ENCODE measurements around the gene FBLN5. TPM values are rescaled to one million over a fixed set of nuclear protein-coding genes. Genes with fewer than 3 reads are reported as not detected.
A peak's percentile ranks its signal among the peaks of the same experiment; 100 is the strongest.
"Not testable (repeated sequence)": the region's sequence is repeated elsewhere in the genome, so short reads cannot be mapped to it uniquely, and the experiment has no call there.

Gene FBLN5
- total and polyA plus RNA-seq, 11 donors, result 26.0 to 129 (median 40.3) TPM

DNA sequence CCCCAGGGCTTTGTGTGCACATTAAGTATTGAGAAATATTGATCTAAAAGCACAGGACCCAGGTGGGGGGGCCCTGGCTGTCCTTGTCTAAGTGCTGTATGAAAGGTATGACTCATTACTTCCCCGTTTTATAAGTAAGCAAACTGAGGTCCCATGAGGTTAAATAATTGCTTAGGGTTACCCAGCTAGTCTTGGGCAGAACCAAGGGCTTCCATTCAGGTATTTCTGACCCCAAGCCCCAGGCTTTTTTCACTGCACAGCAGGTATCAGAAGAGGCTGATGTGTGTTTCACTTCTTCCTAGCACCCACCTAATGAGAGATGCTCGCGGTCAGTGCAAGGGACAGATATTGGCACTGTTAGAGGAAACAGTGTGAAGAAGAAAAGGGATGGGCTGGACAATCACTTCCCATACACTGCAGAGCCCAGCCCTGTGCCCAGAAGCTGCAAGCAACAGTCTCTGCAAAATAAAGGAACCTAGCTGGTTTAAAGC lies 75.4 kb downstream of the FBLN5 start:
- Histone ChIP-seq H3K27ac (peak overlapping the region in 8 of 12 donors; percentile 4 to 70 (median 50)), H3K36me3 (peaks cover 0 to 78% (median 3%) of the 10 kb centered on the region in 9 donors), H3K27me3 (peaks cover 0 to 5% (median 0%) of the 10 kb centered on the region in 9 donors), H3K4me1 (peaks cover 0 to 42% (median 9%) of the 10 kb centered on the region in 12 donors), H3K4me3 (peak overlapping the region in 1 of 12 donors; percentile 27), H3K9me3 (peaks cover 0 to 9% (median 0%) of the 10 kb centered on the region in 12 donors)
- intact Hi-C loops (cut with DNase I), result no loop called here
- 40 to 61% (median 52%) methylated on average over 3 of the region's 3 CpGs for WGBS, 4 donors
- DNase-seq (no peak), ATAC-seq (peak in 3 of 4 donors; percentile 16 to 47 (median 43))
- no peak for TF ChIP-seq CTCF (IDR thresholded peaks at IDR 0.05)
- no peak for TF ChIP-seq POLR2A (IDR thresholded peaks at IDR 0.05)

DNA sequence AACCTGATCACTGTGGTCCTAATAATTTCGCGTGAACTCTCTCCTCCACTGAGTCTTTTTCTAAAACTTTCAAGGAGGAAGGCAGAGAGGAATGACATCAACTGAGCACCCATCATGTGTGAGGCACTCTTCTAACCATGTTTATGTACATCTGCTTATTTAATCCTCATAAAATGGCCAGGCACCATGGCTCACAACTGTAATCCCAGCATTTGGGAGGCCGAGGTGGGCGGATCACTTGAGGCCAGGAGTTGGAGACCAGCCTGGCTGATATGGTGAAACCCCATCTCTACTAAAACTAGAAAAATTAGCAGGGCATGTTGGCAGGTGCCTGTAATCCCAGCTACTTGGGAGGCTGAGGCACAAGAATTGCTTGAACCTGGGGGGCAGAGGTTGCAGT lies 76.1 kb downstream of the FBLN5 start:
- Histone ChIP-seq H3K4me1 (peaks cover 0 to 42% (median 9%) of the 10 kb centered on the region in 12 donors), H3K27ac (peak overlapping the region in 4 of 12 donors; percentile 17 to 70 (median 57)), H3K36me3 (peaks cover 0 to 71% (median 3%) of the 10 kb centered on the region in 9 donors)
- intact Hi-C loops (cut with DNase I); ATAC-seq; H3K9me3 ChIP-seq; DNase-seq; H3K4me3 ChIP-seq; H3K27me3 ChIP-seq: not testable (repeated sequence)
- 80 to 96% (median 92%) methylated on average over 4 of the region's 4 CpGs for WGBS, 4 donors

GRCh38 chr14:91870890-91871289 lies 76.6 kb downstream of the FBLN5 start:
- H3K4me1 ChIP-seq, result peaks cover 0 to 42% (median 9%) of the 10 kb centered on the region in 12 donors
- TF ChIP-seq CTCF (IDR thresholded peaks at IDR 0.05) (no peak), POLR2A (IDR thresholded peaks at IDR 0.05) (no peak)
- peaks cover 0 to 66% (median 3%) of the 10 kb centered on the region in 9 donors for H3K36me3 ChIP-seq
- no peak overlapping the region for H3K4me3 ChIP-seq
- peak overlapping the region in 1 of 12 donors; percentile 70 for H3K27ac ChIP-seq
- DNase-seq (no peak), ATAC-seq (no peak)
- peaks cover 0 to 5% (median 0%) of the 10 kb centered on the region in 9 donors for H3K27me3 ChIP-seq
- WGBS, 4 donors, result 32 to 54% (median 53%) methylated on average over 2 of the region's 2 CpGs
- peaks cover 0 to 9% (median 0%) of the 10 kb centered on the region in 12 donors for H3K9me3 ChIP-seq
- intact Hi-C loops (cut with DNase I), result no loop called here

- intact Hi-C loops (cut with DNase I), result no loop called here
- Histone ChIP-seq H3K4me1 (peaks cover 0 to 42% (median 9%) of the 10 kb centered on the region in 12 donors), H3K36me3 (peaks cover 0 to 57% (median 3%) of the 10 kb centered on the region in 9 donors), H3K27me3 (peaks cover 0 to under 1% (median 0%) of the 10 kb centered on the region in 9 donors), H3K4me3 (peak overlapping the region in 1 of 12 donors; percentile 10), H3K27ac (peak overlapping the region in 1 of 12 donors; percentile 70), H3K9me3 (peaks cover 0 to 9% (median 0%) of the 10 kb centered on the region in 12 donors)
- ATAC-seq (no peak), DNase-seq (no peak)
- 51 to 57% (median 54%) methylated on average over 15 to 16 of the region's 16 CpGs for WGBS, 4 donors
- TF ChIP-seq CTCF (IDR thresholded peaks at IDR 0.05) (no peak), POLR2A (IDR thresholded peaks at IDR 0.05) (no peak)
Observed at GRCh38 chr14:91870001-91870400, 77.5 kb downstream of the FBLN5 start.
